IPS-NIHi7 (cell line): ENCODE measurements around the gene PDZK1IP1.

ENCODE experiments used
- DNase-seq: peaks from one replicate; pipeline ENCODE4 v3.0.0; 2012; ENCODE audit warnings: mixed read lengths; ENCODE audit errors: extremely low spot score

Gene PDZK1IP1

GRCh38 chr1:47137198-47137597 is 52.6 kb downstream of the PDZK1IP1 start, which contains the start of gene CYP4A22:
Gene CYP4A22, plus strand, starts transcription at chr1:47137441. Its CDS starts 45 bp downstream, at chr1:47137486.
- no peak for DNase-seq
